Nephron (organoid): ENCODE measurements around the gene STARD10.
A peak's percentile ranks its signal among the peaks of the same experiment; 100 is the strongest.

Experiments
- H3K27ac Mint-ChIP-seq, 3 experiments: 2 replicates each; pipeline ENCODE4 v1.8.0; 2020; ENCODE audit warnings: mixed read lengths in 3 of 3, mild to moderate bottlenecking in 2 of 3, moderate library complexity in 1 of 3
- H3K27me3 Mint-ChIP-seq: 2 replicates; pipeline ENCODE4 v1.8.0; 2021; ENCODE audit warnings: low read depth, mild to moderate bottlenecking, moderate library complexity, mixed read lengths
- H3K36me3 Mint-ChIP-seq: 2 replicates; pipeline ENCODE4 v1.8.0; 2020; ENCODE audit warnings: low read depth, mixed read lengths
- H3K4me1 Mint-ChIP-seq: 2 replicates; pipeline ENCODE4 v1.8.0; 2020; ENCODE audit warnings: mixed read lengths
- H3K4me3 Mint-ChIP-seq, 3 experiments: 2 replicates each; pipeline ENCODE4 v1.8.0; 2020; ENCODE audit warnings: mild to moderate bottlenecking in 3 of 3, mixed read lengths in 3 of 3, moderate library complexity in 2 of 3
- H3K9me3 Mint-ChIP-seq: 2 replicates; pipeline ENCODE4 v1.8.0; 2020; ENCODE audit warnings: mixed read lengths
- TF ChIP-seq, protein P1 (sequence below), 3 experiments: fragments of 200-600 bp; sonication (generic); IDR thresholded peaks; one replicate each; pipeline ENCODE4 v1.5.0; 2021; ENCODE audit warnings: antibody characterized with exemption in 3 of 3; ENCODE audit not compliant: unreplicated experiment in 3 of 3

Gene STARD10

DNA sequence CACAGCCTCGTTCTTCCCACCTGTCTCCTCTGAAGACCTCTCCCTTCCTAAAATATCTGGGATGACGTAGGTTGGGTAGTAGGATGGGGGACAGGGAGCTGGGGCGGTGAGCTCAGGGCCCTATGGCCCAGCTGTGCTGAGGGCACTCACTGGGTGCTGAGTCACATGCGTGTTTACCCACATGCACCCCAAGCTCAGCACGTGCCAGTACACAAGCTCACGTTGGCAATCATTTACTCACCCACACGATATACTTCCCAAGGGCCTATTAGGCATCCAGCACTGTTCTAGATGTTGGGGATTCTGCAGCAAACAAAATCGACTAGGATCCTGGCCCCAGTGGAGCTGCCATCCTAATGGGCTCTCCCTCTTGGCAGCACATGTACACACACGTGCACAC, 70.3 kb downstream of the STARD10 start:
- Mint-ChIP-seq H3K27me3 (no peaks in the 10 kb centered on the region), H3K36me3 (peaks cover under 1% of the 10 kb centered on the region), H3K9me3 (no peaks in the 10 kb centered on the region), H3K4me3 (peak overlapping the region in 2 of 3 experiments; percentile 21 to 40), H3K4me1 (peaks cover 52% of the 10 kb centered on the region), H3K27ac (peak overlapping the region; percentile 66 to 89 (median 72))
- TF ChIP-seq, protein P1, sequence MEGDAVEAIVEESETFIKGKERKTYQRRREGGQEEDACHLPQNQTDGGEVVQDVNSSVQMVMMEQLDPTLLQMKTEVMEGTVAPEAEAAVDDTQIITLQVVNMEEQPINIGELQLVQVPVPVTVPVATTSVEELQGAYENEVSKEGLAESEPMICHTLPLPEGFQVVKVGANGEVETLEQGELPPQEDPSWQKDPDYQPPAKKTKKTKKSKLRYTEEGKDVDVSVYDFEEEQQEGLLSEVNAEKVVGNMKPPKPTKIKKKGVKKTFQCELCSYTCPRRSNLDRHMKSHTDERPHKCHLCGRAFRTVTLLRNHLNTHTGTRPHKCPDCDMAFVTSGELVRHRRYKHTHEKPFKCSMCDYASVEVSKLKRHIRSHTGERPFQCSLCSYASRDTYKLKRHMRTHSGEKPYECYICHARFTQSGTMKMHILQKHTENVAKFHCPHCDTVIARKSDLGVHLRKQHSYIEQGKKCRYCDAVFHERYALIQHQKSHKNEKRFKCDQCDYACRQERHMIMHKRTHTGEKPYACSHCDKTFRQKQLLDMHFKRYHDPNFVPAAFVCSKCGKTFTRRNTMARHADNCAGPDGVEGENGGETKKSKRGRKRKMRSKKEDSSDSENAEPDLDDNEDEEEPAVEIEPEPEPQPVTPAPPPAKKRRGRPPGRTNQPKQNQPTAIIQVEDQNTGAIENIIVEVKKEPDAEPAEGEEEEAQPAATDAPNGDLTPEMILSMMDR (IDR thresholded peaks at IDR 0.05; ENCODE audit: unreplicated experiment in 3 of 3) = no peak

DNA sequence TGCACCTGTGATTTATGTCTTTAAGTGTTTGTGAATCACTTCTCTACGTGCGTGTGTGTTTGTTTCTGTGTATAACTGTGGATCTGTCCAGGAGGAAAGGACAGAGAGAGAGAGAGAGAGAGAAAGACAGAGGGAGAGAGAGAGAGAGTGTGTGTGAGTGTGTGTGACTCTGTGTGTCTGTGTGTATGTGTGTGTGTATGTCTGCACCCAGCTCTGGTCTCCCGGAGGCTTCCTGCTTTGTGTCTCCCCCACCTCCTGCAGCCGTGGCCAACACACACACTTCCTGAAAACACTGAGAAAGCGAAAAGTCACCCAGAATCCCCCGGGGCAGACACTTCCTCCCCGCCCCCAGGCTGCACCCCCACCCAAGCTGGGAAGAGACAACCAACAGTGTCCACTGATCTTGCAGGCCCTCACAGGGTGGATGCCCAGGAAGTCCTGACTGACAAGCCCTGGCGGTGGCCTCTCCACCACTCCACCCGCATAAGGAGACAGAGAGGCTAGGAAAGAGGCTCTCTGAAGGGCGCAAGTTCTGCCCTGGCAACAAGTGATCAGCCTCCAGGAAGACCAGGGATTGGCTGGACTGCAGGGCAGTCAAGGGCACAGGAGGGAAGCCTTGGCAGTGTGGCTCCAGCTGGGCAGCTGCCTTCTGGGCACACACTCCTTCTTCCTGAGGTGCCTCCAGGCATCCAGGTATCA, 71.6 kb downstream of the STARD10 start:
- H3K27ac Mint-ChIP-seq = peak overlapping the region; percentile 97 to 99 (median 98)
- peaks cover 54% of the 10 kb centered on the region for H3K4me1 Mint-ChIP-seq
- no peaks in the 10 kb centered on the region for H3K36me3 Mint-ChIP-seq
- H3K9me3 Mint-ChIP-seq = no peaks in the 10 kb centered on the region
- no peaks in the 10 kb centered on the region for H3K27me3 Mint-ChIP-seq
- TF ChIP-seq, protein P1 (IDR thresholded peaks at IDR 0.05; ENCODE audit: unreplicated experiment in 3 of 3) = no peak
- H3K4me3 Mint-ChIP-seq = peak overlapping the region; percentile 81 to 89 (median 88)

DNA sequence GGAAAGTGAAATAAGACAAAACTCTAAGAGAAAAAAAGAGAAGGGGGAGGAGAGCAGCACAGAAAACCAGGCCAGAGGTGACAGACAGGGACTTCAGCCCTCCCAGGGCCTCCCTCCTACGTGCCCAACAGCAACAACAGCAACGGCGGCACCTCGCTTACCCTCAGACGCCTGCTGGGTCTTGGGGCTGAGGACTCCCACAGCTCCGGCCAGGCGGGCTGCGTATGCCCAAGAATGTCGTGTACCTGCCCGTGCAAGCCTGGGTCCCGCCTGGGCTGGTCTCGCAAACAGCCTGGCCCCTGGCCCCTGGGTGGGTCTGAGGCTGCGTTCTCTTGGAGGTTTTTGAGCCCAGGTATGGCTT, 72.2 kb downstream of the STARD10 start:
- H3K4me1 Mint-ChIP-seq = peaks cover 57% of the 10 kb centered on the region
- H3K36me3 Mint-ChIP-seq = no peaks in the 10 kb centered on the region
- H3K4me3 Mint-ChIP-seq = peak overlapping the region; percentile 81 to 89 (median 88)
- no peaks in the 10 kb centered on the region for H3K9me3 Mint-ChIP-seq
- TF ChIP-seq, protein P1 (IDR thresholded peaks at IDR 0.05; ENCODE audit: unreplicated experiment in 3 of 3) = no peak
- no peaks in the 10 kb centered on the region for H3K27me3 Mint-ChIP-seq
- H3K27ac Mint-ChIP-seq = peak overlapping the region; percentile 97 to 99 (median 98)

DNA sequence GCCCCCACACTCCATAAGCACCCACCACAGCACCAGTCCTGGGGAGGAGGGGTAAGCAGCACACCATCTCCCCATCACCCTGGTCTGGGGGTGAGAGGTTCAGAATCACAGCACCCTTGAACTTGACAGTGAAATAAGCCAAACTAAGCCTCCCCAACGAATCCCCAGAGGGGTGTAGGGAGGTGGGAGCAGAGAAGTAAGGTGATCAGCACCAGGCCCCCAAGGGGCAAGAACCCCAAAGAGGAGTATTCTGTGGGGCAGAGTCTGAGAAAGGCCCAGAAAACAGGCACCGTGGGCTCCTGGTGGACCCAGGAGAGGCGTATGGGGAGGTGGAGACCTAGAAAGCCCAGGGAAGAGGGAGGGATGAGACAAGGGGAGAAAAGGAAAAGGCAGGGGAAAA, 72.6 kb downstream of the STARD10 start:
- TF ChIP-seq, protein P1 (IDR thresholded peaks at IDR 0.05; ENCODE audit: unreplicated experiment in 3 of 3) = no peak
- no peaks in the 10 kb centered on the region for H3K9me3 Mint-ChIP-seq
- peaks cover 1% of the 10 kb centered on the region for H3K36me3 Mint-ChIP-seq
- H3K27me3 Mint-ChIP-seq = no peaks in the 10 kb centered on the region
- H3K27ac Mint-ChIP-seq = peak overlapping the region; percentile 97 to 99 (median 98)
- peak overlapping the region; percentile 81 to 89 (median 88) for H3K4me3 Mint-ChIP-seq
- H3K4me1 Mint-ChIP-seq = peaks cover 61% of the 10 kb centered on the region

DNA sequence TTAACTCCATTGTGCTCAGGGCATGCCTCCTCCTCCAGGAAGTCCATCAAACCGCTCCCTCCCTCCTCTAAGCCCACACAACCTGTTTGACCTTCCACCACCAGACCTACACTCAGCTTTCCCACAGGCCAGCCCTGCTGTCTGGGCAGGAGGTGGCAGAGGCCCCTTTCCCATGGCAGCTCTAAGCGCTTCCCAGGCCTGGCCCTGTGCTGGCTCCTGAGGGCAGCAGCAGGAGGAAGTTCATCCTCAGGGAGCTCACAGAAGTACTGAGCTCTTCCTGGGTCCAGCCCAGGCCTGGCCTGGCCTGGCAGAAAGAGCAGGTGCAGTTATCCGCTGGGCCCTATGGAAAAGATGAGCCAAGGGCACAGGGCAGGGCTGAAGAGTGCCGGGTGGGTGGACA, 73.1 kb downstream of the STARD10 start:
- H3K27ac Mint-ChIP-seq = peak overlapping the region; percentile 97 to 99 (median 98)
- TF ChIP-seq, protein P1 (IDR thresholded peaks at IDR 0.05; ENCODE audit: unreplicated experiment in 3 of 3) = no peak
- peak overlapping the region; percentile 81 to 89 (median 88) for H3K4me3 Mint-ChIP-seq
- peaks cover 64% of the 10 kb centered on the region for H3K4me1 Mint-ChIP-seq
- peaks cover 4% of the 10 kb centered on the region for H3K36me3 Mint-ChIP-seq
- no peaks in the 10 kb centered on the region for H3K27me3 Mint-ChIP-seq
- H3K9me3 Mint-ChIP-seq = no peaks in the 10 kb centered on the region

DNA sequence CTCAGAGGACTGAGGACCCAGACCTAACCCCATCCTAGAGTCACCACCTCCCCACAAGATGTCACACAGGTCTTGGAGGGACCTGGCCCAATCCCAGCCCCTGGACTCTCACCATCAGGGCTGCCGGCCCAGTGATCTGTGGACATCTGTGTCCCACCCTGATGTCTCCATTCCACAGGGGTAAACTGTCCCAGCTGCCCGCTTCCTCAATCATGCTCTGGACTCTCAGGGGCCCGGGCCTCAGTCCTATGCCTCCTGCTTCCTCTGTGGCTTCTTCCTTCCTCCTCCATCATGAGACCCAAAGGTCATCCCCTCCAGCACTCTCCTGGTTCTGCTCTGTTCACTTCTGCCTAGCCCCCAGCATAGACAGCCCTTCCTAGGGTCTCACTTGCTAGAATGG, 73.8 kb downstream of the STARD10 start:
- Mint-ChIP-seq H3K9me3 (no peaks in the 10 kb centered on the region), H3K27ac (peak overlapping the region; percentile 97 to 99 (median 98)), H3K36me3 (peaks cover 4% of the 10 kb centered on the region), H3K27me3 (no peaks in the 10 kb centered on the region), H3K4me1 (peaks cover 59% of the 10 kb centered on the region), H3K4me3 (peak overlapping the region; percentile 81 to 89 (median 88))
- TF ChIP-seq, protein P1 (IDR thresholded peaks at IDR 0.05; ENCODE audit: unreplicated experiment in 3 of 3) = no peak
